Measurements from ENCODE around the gene TUBGCP4.
A peak's percentile ranks its signal among the peaks of the same experiment; 100 is the strongest.

TUBGCP4 gene, protein sequence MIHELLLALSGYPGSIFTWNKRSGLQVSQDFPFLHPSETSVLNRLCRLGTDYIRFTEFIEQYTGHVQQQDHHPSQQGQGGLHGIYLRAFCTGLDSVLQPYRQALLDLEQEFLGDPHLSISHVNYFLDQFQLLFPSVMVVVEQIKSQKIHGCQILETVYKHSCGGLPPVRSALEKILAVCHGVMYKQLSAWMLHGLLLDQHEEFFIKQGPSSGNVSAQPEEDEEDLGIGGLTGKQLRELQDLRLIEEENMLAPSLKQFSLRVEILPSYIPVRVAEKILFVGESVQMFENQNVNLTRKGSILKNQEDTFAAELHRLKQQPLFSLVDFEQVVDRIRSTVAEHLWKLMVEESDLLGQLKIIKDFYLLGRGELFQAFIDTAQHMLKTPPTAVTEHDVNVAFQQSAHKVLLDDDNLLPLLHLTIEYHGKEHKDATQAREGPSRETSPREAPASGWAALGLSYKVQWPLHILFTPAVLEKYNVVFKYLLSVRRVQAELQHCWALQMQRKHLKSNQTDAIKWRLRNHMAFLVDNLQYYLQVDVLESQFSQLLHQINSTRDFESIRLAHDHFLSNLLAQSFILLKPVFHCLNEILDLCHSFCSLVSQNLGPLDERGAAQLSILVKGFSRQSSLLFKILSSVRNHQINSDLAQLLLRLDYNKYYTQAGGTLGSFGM

DNA sequence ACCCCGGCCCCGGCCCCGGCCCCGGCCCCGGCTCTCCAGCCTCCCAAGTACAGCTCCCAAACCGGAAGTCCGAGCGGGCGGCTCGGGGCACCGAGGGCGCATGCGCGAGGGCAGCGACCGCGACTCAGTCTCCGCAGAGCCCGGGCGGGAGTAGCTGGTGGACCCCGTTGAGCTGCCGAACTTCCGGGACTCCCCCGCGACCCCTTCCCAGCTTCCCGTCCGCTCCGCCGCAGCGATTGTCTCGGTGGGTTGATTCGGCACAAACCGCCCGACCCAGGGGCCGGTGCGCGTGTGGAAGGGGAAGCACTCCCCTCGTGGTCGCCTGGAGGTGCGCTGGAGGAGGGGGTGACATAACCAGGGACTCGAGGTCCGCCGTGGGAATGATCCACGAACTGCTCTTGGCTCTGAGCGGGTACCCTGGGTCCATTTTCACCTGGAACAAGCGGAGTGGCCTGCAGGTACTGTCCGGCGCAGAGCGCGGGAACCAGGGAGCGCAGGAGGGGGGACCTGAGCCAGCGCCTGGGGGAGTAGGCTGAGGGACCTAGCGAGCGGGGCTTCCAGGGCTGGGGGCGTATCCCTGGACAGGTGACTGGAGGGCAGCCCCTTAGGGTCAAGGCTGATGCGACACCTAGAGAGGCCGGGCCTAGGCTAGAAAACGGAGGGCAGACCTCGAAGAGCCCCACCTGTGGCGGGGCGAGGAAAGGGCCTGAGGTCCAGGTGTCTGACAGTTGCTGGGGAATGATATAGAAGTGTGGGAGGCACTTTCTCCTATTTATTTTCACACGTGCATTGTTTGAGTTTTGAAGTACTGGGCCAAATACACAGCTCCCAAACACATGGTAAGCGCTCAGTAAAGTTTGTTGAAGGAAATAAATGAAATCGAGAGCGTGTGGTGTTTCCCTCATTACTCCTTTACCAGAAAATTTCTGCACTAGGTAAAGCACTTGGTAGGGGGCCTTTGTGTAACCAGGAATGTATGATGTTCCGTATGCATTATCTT, at the start of gene TUBGCP4, which contains the start of gene ZSCAN29:
TUBGCP4 (plus strand) TSS at position 127 of the 1,000 bp plus-strand sequence; CDS start at position 381, 254 bp downstream.
ZSCAN29 (minus strand) TSS at position 69 of the 1,000 bp plus-strand sequence. CDS start 1,130 bp downstream, outside the sequence.
- TF ChIP-seq, protein P1, sequence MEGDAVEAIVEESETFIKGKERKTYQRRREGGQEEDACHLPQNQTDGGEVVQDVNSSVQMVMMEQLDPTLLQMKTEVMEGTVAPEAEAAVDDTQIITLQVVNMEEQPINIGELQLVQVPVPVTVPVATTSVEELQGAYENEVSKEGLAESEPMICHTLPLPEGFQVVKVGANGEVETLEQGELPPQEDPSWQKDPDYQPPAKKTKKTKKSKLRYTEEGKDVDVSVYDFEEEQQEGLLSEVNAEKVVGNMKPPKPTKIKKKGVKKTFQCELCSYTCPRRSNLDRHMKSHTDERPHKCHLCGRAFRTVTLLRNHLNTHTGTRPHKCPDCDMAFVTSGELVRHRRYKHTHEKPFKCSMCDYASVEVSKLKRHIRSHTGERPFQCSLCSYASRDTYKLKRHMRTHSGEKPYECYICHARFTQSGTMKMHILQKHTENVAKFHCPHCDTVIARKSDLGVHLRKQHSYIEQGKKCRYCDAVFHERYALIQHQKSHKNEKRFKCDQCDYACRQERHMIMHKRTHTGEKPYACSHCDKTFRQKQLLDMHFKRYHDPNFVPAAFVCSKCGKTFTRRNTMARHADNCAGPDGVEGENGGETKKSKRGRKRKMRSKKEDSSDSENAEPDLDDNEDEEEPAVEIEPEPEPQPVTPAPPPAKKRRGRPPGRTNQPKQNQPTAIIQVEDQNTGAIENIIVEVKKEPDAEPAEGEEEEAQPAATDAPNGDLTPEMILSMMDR (IDR thresholded peaks at IDR 0.05; ENCODE audit: low read depth, low read length, missing control alignments): peak; percentile 50
- Histone ChIP-seq H3K27me3 (replicated peaks) (no peaks in the 10 kb centered on the region), H3K36me3 (replicated peaks) (peaks cover 11% of the 10 kb centered on the region), H3K27ac (no peak within 1 kb of the TSS), H3K4me3 (ENCODE audit: low read depth, low read length) (peak within 1 kb of the TSS; percentile 88)
- in situ Hi-C loops (cut with HindIII; ENCODE audit: low pct_ligation_motif_present, low sequenced_read_pairs): no loop called here
- DNase-seq: peak; percentile 40

DNA sequence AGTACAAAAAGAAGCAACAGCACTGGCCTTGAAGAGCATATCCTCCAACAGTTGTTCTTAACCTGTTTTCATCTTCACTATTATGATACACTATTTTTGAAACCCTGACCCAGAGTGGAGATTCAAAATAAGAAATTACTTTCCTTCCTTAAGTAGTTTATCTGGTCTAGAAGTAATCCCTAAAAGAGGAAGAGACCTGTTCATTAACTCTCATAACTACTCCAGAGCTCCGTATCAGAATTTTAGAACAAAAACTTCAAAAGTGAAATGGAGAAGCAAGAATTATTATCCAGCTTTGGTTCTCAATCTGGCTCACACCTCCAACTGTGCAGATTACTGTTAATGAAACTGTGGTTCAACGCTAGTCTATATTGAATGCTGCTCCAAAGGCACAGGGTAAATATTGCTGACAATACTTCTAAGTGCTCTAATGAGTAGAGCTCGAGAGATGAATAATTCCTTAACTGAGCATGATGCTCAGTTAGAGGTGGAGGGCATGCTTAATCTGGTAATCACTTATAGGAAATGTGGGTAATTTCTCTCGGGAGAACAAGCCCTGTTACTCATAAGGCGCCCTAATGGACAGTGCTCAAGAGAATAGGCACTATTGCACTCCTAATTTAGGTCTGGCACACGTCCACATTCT, 45.7 kb upstream of the TUBGCP4 start:
- no peak for DNase-seq
- Histone ChIP-seq H3K27ac (no peak overlapping the region), H3K36me3 (replicated peaks) (no peaks in the 10 kb centered on the region), H3K4me3 (ENCODE audit: low read depth, low read length) (no peak overlapping the region), H3K27me3 (replicated peaks) (no peaks in the 10 kb centered on the region)
- in situ Hi-C loops (cut with HindIII; ENCODE audit: low pct_ligation_motif_present, low sequenced_read_pairs): no loop called here
- TF ChIP-seq, protein P1 (IDR thresholded peaks at IDR 0.05; ENCODE audit: low read depth, low read length, missing control alignments): no peak

- peak; percentile 14 for DNase-seq
These were observed 41.5 kb upstream of the TUBGCP4 start for GRCh38 chr15:43329217-43329959.

GRCh38 chr15:43329960-43330779, 40.7 kb upstream of the TUBGCP4 start, which contains the start of gene LCMT2:
LCMT2 (minus strand) TSS chr15:43330573; CDS start chr15:43330489, 84 bp downstream.
- Histone ChIP-seq H3K27me3 (replicated peaks) (no peaks in the 10 kb centered on the region), H3K36me3 (replicated peaks) (no peaks in the 10 kb centered on the region), H3K27ac (peak within 1 kb of the TSS; percentile 59), H3K4me3 (ENCODE audit: low read depth, low read length) (peak within 1 kb of the TSS; percentile 84)
- in situ Hi-C loops (cut with HindIII; ENCODE audit: low pct_ligation_motif_present, low sequenced_read_pairs): no loop called here
- TF ChIP-seq, protein P1 (IDR thresholded peaks at IDR 0.05; ENCODE audit: low read depth, low read length, missing control alignments): no peak
- DNase-seq: peak; percentile 79

More at GRCh38 chr15:43329217-43329959, 41.5 kb upstream of the TUBGCP4 start:
- in situ Hi-C loops (cut with HindIII; ENCODE audit: low pct_ligation_motif_present, low sequenced_read_pairs): no loop called here
- H3K4me3 ChIP-seq (ENCODE audit: low read depth, low read length): peak overlapping the region; percentile 84
- H3K27me3 ChIP-seq (replicated peaks): no peaks in the 10 kb centered on the region
- H3K27ac ChIP-seq: peak overlapping the region; percentile 59
- H3K36me3 ChIP-seq (replicated peaks): no peaks in the 10 kb centered on the region
- TF ChIP-seq, protein P1 (IDR thresholded peaks at IDR 0.05; ENCODE audit: low read depth, low read length, missing control alignments): no peak
